ENCODE results near the gene BMP10.

BMP10 gene

GRCh38 chr2:68822207-68822872 lies 48.9 kb downstream of the BMP10 start:
- FAIRE-seq (no peak), DNase-seq (ENCODE audit: low spot score) (no peak)

DNA sequence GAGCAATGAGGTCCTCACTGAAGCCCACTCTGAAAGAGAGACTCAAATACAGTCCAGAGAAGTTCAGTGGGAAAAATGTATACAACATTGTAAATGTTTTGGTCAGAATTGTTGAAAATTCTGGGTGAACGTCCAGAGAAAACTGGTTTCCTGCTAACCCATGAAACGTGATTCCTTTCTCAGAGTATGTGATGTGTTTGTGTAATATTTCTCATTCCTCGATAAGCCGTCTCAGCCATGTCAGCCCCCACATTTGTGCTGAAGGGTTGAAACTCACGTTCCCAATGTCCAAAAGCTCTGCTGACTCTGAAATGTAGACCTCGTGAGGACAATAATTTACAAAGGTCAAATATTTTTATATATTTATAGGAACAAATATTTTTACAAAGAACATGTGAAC lies 51.6 kb downstream of the BMP10 start:
- FAIRE-seq (no peak), DNase-seq (ENCODE audit: low spot score) (no peak)

DNA sequence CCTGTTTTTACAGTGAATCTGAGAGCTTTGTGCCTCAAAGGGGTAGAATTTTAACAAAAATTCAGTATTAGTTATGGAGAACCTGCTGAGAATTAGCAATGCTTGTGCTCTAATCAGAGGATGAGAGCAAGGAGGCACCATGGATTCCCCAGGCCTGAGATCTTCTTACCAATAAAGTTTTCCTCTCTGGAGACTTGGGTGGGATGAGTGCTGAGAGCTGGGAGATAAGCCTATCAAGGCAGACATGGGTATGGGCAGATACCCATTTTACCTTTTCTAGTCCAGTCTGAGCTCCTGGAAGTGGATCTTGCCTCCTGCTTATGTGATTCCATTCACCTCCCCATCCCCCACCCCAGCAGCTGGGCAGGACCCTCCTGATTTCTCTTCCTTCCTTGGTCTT lies 53.9 kb downstream of the BMP10 start:
- DNase-seq (ENCODE audit: low spot score), result no peak
- no peak for FAIRE-seq

All from urothelium cell line (cell line).